Right ventricle myocardium superior (tissue), 1 donor: ENCODE measurements around the gene CD320. TPM values are rescaled to one million over a fixed set of nuclear protein-coding genes. Genes with fewer than 3 reads are reported as not detected.
"Not testable (repeated sequence)": the region's sequence is repeated elsewhere in the genome, so short reads cannot be mapped to it uniquely, and the experiment has no call there.

Experiments used
- ATAC-seq: fragments of 200-7000 bp; cut with Tn5 transposase; one replicate; pipeline ENCODE4 v1.9.1; 2020; ENCODE audit warnings: mild to moderate bottlenecking; ENCODE audit not compliant: poor library complexity
- DNase-seq: peaks from one replicate; pipeline ENCODE4 v3.0.0-alpha.2; 2020
- intact Hi-C: fragments of 100-400 bp; cut with DNase I; formaldehyde crosslinking; loops from one replicate; pipeline ENCODE4 v1.11.2; 2022
- long read RNA-seq: library from polyadenylated mRNA; unstranded; transcript quantifications from one replicate; pipeline ENCODE4 v2.0.0, GENCODE V29; 2021
- total RNA-seq: library from RNA; stranded (reverse); fragmentation: NEBNext Ultra II Directional; extraction: Animal tissue kit (Norgen Biotek cat#: 25700); gene quantifications from one replicate; pipeline ENCODE4 v1.2.1, GENCODE V29; 2021
- donor health status: DM: no; HTN: yes; CAD: no; lungs with severe emphysema.

The CD320 gene
- total RNA-seq: 34.5 TPM
- long read RNA-seq, transcript CD320-201 (5 exons, 1,250 nt): major isoform, 110 of 123 reads
- long read RNA-seq, partial matches to known transcripts: 2 of 123 reads
- long read RNA-seq, other reads (novel, unspliced or antisense): 10 of 123 reads

DNA sequence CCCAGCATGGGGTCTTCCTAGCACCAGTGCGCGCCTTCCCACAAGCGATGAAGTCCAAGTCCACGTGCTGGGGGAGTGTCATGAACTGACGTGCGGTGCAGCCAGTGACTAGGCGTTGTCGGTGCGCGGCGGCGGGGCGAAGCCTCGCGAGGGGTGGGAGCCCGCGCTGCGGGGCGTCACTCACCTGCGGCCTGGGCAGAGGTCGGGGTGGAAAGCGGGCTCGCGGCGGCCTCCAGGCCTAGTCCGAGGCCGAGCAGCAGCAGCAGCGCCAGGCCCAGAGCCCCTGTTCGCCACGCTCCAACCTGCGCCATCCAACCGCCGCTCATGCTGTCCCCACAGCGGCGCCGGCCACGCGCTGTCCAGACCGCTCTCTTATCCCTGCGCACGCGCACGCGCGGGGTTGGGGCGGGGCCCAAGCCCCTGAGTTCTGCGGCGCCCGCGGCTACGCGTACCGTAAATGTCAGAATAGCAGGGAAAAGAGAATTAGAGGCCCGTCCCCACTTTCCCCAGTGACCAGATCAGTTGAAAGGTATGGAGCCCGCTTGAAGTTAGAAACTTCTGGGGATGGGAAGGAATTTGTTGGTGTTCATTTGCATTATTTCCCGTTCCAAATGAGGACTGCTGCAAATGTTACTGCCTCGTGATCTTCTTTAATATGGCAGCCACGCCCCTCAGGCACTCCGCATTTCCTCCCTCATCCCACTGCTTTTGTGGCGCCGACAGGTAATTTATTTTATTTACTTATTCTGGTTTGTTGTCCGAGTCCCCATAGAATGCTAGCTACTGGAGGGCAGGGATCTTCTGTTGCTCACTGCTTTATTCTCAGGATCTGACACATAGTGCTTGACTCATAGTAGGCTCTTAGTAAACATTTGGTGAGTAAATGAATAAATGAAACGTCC lies at the start of gene CD320:
Gene CD320, minus strand, starts transcription at position 394 of the 902 bp plus-strand sequence. Its CDS starts 68 bp downstream, at position 326.
- peak; percentile 95 for DNase-seq
- intact Hi-C loops: no loop called here
- ATAC-seq: peak; percentile 98

DNA sequence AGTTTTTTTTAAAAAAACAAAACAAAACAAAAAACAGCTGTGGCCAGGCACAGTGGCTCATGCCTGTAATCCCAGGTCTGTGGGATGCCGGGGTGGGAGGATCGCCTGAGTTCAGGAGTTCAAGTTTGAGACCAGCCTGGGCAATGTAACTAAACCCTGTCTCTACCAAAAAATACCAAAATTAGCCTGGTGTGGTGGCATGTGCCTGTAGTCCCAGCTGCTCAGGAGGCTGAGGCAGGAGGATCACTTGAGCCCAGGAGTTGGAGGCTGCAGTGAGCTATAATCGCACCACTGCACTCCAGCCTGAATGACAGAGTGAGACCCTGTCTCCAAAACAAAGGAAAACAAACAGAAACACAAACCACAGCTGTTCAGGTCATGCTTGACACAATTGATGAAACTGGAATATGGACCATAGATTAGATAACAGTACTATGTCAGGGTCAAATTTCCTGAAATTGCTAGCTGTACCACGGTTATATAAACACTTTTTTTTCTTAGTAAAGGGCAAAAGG lies 48.9 kb upstream of the CD320 start:
- intact Hi-C loops: loop anchor here (5.0 to 10.0 kb wide), 2 partner anchors 40 to 228 kb away; no protein-coding TSS in a partner anchor
- ATAC-seq: no peak
- DNase-seq: no peak

DNA sequence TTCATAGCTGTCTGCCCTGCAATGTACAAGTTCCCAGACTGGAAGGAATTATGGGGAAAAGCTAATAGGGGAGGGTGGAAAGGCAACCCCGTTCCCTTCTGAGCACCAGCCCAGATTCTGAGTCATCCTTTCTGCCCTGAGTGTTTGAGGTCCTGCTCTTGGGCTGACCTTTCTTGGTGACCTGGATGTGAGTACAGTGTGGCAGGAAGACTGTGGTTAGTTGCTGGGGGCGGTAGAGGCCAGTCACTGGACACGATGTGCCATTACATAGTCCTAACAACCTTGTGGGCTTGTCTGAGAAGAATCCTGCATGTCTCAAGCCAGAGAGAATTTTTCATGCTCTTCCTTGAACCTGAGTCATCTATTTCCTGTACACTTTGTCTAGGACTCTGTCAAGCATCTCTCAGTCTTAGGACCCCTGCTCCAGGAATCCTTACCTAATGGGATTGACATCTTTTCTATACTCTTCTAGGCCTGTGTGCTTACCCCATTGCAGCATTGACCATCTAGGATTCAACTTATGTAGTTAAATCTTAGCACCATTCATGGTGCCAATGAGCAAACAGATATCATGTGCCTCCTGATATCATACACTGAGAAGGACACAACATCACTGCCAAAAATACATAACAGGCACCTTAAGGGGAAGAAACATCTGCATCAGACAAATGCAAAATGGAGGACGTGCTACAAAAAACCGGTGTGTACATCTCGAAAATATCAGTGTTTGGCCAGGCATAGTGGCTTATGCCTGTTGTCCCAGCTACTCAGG lies 47.7 kb upstream of the CD320 start:
- DNase-seq (no peak), ATAC-seq (no peak)
- intact Hi-C loops: loop anchor here (5.0 to 10.0 kb wide), 2 partner anchors 41 to 229 kb away; no protein-coding TSS in a partner anchor

DNA sequence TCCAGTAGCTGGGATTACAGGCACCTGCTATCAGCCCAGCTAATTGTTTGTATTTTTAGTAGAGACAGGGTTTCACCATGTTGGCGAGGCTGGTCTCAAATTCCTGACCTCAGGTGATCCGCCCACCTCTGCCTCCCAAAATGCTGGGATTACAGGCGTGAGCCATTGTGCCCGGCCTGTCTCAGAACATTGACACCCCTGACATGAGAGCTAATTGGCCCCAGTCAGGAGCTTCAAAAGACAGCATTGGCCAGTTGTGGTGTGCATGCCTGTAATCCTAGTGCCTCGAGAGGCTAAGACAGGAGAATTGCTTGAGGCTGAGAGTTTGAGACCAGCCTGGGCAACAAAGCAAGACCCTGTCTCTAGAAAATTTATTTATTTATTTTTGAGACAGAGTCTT lies 44.7 kb upstream of the CD320 start:
- intact Hi-C loops: loop anchor here (5.0 to 10.0 kb wide), 2 partner anchors 154 to 232 kb away; no protein-coding TSS in a partner anchor
- not testable (repeated sequence) for DNase-seq, ATAC-seq

DNA sequence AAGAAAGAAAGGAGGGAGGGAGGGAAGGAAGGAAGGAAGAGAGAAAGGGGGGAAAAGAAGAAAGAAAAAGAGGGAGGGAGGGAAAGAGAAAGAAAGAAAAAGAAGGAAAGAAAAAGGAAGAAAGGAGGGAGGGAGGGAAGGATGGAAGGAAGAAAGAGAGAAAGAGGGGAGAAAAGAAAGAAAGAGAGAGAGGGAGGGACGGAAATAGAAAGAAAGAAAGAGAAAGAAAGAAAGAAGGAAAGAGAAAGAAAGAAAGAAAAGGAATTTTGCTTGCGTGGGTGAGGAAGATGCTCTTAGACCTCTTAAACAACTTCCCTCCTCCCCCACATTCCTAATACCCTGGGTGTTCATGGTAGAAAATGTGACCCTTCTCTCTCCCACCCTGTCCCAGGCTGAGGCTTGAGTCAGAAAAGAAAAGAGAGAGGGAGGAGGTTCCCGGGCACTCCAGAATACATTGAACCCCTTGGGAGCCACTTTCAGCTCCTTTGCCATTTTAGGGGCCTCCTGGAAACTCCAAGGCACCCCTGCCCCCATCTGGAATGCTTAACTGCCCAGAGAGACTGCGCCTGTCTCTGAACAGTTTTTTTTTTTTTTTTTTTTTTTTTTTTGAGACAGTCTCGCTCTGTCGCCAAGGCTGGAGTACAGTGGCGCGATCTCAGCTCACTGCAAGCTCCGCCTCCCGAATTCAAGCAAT lies 44.1 kb upstream of the CD320 start:
- ATAC-seq: no peak
- intact Hi-C loops: loop anchor here (5.0 to 10.0 kb wide), 2 partner anchors 155 to 233 kb away; no protein-coding TSS in a partner anchor
- no peak for DNase-seq

DNA sequence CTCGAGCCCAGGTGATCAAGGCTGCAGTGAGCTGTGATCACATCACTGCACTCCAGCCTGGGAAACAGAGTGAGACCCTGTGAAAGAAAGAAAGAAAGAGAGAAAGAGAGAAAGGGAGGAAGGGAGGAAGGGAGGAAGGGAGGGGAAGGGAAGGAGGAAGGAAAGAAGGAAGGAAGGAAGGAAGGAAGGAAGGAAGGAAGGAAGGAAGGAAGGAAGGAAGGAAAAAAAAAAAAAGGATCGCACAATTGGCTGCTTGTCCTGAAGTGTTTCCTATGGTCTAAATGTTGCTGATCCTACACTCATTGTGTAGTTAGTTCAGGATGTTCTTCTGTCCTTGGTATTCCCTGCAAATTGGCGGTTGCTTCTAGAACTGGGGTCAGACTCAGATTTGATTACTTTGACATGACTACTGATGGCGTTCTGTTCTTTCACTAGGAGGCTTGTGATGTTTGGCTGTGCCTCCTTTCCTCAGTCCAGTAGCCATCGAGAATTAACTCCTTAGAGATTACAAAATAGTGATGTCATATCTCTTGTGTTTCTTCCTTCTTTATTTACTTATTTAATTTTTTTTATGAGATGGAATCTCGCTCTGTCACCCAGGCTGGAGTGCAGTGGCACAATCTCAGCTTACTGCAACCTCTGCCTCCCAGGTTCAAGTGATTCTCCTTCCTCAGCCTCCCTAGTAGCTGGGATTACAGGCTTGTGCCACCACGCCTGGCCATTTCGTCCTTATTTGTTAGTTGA lies 41.6 kb upstream of the CD320 start:
- not testable (repeated sequence) for DNase-seq, ATAC-seq
- intact Hi-C loops: loop anchor here (5.0 to 10.0 kb wide), 2 partner anchors 158 to 235 kb away; no protein-coding TSS in a partner anchor

DNA sequence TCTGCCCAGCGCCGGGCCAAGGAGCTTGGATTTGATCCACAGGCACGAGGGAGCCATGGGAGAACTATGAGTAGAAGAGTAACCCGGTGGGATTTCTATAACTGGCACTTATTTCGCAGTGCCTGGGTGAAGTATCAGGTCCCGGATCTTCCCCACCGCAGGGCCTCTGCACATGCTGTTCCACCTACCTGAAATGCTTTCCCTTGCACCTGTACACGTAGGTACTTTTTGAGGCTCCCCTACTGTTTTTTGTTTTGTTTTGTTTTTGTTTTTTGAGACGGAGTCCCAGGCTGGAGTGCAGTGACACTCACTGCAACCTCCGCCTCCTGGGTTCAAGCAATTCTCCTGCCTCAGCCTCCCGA lies 35.3 kb upstream of the CD320 start:
- ATAC-seq (no peak), DNase-seq (no peak)
- intact Hi-C loops: no loop called here

DNA sequence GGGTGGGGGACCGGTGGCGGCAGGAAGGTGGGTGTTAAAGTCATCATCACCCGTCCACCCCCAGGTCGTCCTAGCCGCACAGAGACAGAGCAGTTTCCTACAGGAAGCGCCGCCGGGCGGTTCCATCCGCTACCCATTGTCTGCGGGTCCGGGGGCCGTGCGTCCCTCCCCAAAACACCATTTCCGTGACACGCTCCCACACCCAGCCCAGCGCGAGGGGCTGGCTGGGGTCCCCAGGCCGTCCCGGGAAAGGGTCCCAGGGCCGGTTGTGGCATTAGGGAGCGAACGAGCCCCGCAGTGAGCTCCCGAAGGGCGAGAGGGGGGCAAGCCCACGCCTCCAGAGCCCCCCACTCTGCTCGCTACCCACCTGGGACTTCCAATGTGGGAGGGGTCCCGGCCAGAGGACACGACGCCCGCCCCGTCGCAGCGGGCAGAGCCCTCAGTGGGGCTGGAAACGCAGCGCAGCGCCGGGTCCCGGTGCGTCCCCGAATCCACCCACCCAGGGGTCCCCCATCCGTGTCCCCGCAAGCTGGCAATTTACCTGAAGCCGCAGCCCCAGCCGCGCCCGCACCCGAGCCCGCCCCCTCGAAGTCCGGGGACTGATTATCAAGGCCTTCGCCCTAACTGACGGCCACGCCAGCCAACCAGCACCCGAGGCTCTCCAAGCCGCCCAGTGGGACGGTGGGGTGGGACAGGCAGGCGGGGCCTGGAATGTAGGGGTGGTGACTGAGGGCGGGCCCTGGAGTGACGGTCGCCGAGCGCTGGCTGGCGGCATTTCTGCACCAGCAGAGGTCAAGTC lies 34.7 kb upstream of the CD320 start, which contains the start of gene KANK3:
Gene KANK3, minus strand, starts transcription at position 579 of the 799 bp plus-strand sequence. CDS start 5,434 bp downstream, outside the sequence.
- peak; percentile 98 for ATAC-seq
- peak; percentile 99 for DNase-seq
- intact Hi-C loops: no loop called here

DNA sequence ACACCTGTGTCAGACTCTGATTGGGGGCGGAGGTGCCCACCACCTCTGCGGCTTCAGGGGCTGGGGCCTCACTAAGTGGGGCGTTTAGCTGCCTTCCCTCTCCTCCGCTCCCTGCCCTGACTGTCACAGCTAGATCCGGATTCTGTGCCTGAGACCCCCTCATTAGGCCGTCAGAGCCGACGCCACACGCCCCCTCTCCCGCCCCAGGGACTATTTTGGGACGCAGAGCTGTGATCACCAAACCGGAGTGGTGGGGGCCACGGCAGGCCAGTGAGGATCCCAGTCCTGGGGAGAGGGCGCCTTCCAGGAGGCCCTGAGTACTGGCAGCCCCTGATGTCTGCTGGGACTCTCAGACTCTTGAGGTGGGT lies 34.1 kb upstream of the CD320 start:
- DNase-seq (no peak), ATAC-seq (no peak)
- intact Hi-C loops: no loop called here

DNA sequence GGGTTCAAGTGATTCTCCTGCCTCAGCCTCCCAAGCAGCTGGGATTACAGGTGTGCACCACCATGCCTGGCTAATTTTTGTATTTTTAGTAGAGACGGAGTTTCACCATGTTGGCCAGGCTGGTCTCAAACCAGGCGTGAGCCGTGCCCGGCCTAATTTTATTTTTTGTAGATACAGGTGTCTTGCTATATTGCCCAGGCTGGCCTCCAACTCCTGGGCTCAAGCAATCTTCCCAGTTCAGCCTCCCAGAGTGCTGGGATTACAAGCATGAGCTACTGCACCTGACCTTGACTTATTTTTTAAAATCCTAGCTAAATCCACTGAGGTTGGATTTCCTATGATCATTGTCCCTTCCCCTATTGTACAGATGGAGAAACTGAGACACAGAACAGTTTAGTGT lies 33.3 kb upstream of the CD320 start:
- intact Hi-C loops, DNase-seq, ATAC-seq: not testable (repeated sequence)

DNA sequence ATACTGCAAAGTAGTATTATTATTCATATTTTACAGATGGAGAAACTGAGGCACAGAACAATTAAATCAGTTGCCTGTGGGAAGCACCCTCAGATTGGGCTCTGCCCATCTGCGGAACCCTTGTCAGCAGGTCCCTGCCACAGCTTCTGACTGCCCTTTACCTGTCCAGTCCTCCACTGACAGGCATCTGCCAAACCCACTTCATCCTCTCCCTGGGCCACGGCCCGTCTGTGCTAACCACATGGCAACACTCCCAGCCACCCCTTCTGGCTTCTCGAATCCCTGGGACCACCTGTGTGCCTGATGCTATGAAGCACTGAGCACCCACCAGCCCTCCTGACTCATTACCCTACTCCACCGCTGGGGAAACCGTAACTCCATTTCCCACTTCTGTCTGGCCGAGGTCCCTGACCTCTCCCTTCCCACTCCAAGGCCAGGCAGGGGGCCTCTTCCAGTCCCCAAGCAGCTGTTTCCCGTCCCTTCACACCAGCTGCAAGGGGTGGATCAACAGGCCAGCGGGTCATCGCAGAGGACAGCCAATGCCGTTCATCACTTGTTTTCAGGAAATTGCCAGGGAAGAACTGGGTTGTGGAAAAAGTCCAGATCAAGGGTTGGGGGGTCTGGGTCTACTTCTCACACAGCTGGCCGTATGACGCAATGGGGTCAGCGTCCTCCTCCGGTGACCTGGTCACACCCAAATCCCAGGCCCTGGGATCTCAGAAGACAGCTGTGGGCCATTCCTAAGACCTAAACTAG lies 32.4 kb upstream of the CD320 start:
- intact Hi-C loops: no loop called here
- ATAC-seq: peak; percentile 49
- peak; percentile 82 for DNase-seq

DNA sequence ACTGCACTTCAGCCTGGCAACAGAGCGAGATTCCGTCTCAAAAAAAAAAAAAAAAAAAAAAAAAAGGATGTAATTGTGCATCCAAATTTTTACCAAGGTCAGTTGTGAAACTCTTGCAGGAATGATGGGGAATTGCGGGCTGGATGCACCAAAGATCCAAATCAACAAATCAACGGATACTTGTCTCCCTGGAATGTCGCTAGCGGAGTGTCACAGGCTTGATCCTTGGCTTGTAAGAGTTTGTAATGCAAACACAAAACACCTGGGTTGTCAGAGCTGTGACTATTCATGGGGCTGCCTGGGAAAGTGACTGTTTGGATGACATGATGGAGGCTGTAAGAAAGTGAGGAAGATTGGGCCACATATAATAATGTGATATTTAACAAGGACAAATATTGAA lies 30.7 kb upstream of the CD320 start:
- intact Hi-C loops: no loop called here
- ATAC-seq: no peak
- DNase-seq: no peak

DNA sequence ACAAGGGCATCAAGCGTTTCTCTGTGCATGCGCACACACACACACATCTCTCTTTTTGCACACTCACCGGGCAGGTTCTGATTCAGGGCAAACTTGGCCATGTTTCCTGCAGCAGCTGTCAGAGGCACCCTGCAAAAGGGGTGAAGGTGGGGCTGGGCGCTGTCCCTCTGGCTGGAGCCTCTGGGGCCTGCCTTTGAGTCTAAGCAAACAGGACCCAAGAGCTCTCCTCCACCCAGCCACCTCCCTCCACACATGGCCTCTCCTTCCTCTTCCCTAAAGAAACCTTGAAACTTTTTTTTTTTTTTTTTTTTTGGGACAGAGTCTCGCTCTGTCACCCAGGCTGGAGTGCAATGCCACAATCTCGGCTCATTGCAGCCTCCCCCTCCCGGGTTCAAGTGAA lies 29.6 kb upstream of the CD320 start:
- intact Hi-C loops: no loop called here
- ATAC-seq (no peak), DNase-seq (no peak)

DNA sequence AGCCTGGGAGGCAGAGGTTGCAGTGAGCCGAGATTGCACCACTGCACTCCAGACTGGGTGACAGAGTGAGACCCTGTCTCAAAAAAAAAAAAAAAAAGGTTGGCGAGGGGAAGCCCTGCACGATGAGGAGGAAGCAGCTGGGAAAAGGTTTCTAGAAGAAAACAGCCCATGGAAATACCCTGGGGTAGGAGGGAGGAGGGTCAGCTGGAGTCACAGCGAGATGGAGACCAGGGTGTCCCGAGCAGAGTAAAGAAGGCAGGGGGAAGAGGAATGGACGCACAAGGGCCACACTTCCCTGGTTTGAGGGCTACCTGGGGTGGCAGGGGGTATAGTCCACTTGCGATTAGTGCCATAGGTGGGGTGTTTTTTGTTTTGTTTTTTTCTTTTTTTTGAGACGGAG lies 28.5 kb upstream of the CD320 start:
- ATAC-seq (no peak), DNase-seq (no peak)
- intact Hi-C loops: no loop called here

DNA sequence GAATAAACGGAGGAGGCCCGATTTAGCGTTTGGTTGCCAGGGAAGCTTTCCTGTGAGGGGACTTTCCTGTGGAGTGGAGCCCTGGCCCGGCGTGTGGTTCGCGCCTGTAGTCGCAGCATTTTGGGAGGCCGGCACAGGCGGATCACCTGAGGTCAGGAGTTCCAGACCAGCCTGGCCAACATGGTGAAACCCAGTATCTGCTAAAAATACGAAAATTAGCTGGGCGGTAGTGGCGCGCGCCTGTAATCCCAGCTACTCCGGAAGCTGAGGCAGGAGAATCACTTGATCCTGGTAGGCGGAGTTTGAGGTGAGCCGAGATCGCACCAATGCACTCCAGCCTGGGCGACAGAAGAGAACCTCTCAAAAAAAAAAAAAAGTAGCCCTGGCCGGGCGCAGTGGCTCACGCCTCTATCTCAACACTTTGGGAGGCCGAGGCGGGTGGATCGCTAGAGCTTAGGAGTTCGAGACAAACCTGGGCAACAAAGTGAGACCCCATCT lies 28.0 kb upstream of the CD320 start:
- intact Hi-C loops: no loop called here
- ATAC-seq (no peak), DNase-seq (no peak)
